ENCODE measurements around the gene LSAMP.

- TF ChIP-seq ZNF202 (tag by site-specific recombination; IDR thresholded peaks at IDR 0.05; ENCODE audit: borderline replicate concordance) (no peak), ZNF184 (tag by site-specific recombination; IDR thresholded peaks at IDR 0.05) (no peak), CTCF (tag by site-specific recombination; IDR thresholded peaks at IDR 0.05) (no peak), ZNF132 (tag by site-specific recombination; IDR thresholded peaks at IDR 0.05; ENCODE audit: borderline replicate concordance) (no peak), ZNF416 (tag by site-specific recombination; IDR thresholded peaks at IDR 0.05) (no peak), ZNF626 (tag by site-specific recombination; IDR thresholded peaks at IDR 0.05) (no peak), ZNF621 (tag by site-specific recombination; IDR thresholded peaks at IDR 0.05) (no peak), ATF2 (tag by site-specific recombination; IDR thresholded peaks at IDR 0.05; ENCODE audit: low read depth) (no peak), TRIM28 (IDR thresholded peaks at IDR 0.05; ENCODE audit: borderline replicate concordance, low read length) (no peak), ZNF274 (IDR thresholded peaks at IDR 0.05; ENCODE audit: low read length) (no peak), ZNF274 (tag by site-specific recombination; IDR thresholded peaks at IDR 0.05; ENCODE audit: borderline replicate concordance) (no peak), ZSCAN30 (tag by site-specific recombination; IDR thresholded peaks at IDR 0.05) (no peak), ZBTB7A (tag by site-specific recombination; IDR thresholded peaks at IDR 0.05; ENCODE audit: low read depth) (no peak), ZNF394 (tag by site-specific recombination; IDR thresholded peaks at IDR 0.05; ENCODE audit: borderline replicate concordance) (no peak)
These were observed 638.8 kb downstream of the LSAMP start for GRCh38 chr3:115806501-115806900.
